HAP-1 (cell line): Measurements from ENCODE around the gene IRGQ.
A peak's percentile ranks its signal among the peaks of the same experiment; 100 is the strongest.

Source experiments
- DNase-seq, 2 experiments: peaks; one replicate each; pipeline ENCODE4 v3.0.0-alpha.2; 2016 to 2020; ENCODE audit warnings: low spot score in 2 of 2
- H3K27me3 ChIP-seq: fragments of 250-450 bp; sonication (Bioruptor Pico); 2 replicates; pipeline ENCODE4 v1.5.1; 2020; ENCODE audit warnings: low read depth, mild to moderate bottlenecking, moderate library complexity
- H3K36me3 ChIP-seq: fragments of 250-450 bp; sonication (Bioruptor Pico); replicated peaks from 2 replicates; pipeline ENCODE4 v1.5.1; 2020; ENCODE audit warnings: mild to moderate bottlenecking
- H3K4me1 ChIP-seq: fragments of 250-450 bp; sonication (Bioruptor Pico); 2 replicates; pipeline ENCODE4 v1.5.1; 2020; ENCODE audit warnings: mild to moderate bottlenecking
- H3K4me3 ChIP-seq: fragments of 250-450 bp; sonication (Bioruptor Pico); 2 replicates; pipeline ENCODE4 v1.5.1; 2020; ENCODE audit warnings: mild to moderate bottlenecking, moderate library complexity
- H3K9me3 ChIP-seq: fragments of 250-450 bp; sonication (Bioruptor Pico); 2 replicates; pipeline ENCODE4 v1.5.1; 2020; ENCODE audit warnings: mild to moderate bottlenecking, moderate library complexity
- in situ Hi-C: fragments of 300-500 bp; cut with MboI; formaldehyde crosslinking; loops from 3 replicates; pipeline ENCODE4 v1.14.3; 2020; ENCODE audit warnings: low sequenced_read_pairs, inconsistent platforms, mixed read lengths

Gene IRGQ

GRCh38 chr19:43545981-43546380, 50.0 kb downstream of the IRGQ start:
- no peak overlapping the region for H3K4me3 ChIP-seq
- H3K9me3 ChIP-seq = no peaks in the 10 kb centered on the region
- in situ Hi-C loops = no loop called here
- H3K4me1 ChIP-seq = peaks cover 4% of the 10 kb centered on the region
- no peak for DNase-seq
- no peaks in the 10 kb centered on the region for H3K27me3 ChIP-seq
- peaks cover 27% of the 10 kb centered on the region for H3K36me3 ChIP-seq

- Histone ChIP-seq H3K36me3 (peaks cover 34% of the 10 kb centered on the region), H3K27me3 (no peaks in the 10 kb centered on the region), H3K4me3 (no peak overlapping the region), H3K4me1 (peaks cover 4% of the 10 kb centered on the region), H3K9me3 (no peaks in the 10 kb centered on the region)
- DNase-seq = no peak
- in situ Hi-C loops = no loop called here
Observed at GRCh38 chr19:43545276-43545675, 50.7 kb downstream of the IRGQ start.

GRCh38 chr19:43544077-43544476, 51.9 kb downstream of the IRGQ start:
- no peaks in the 10 kb centered on the region for H3K9me3 ChIP-seq
- H3K4me3 ChIP-seq = no peak overlapping the region
- H3K4me1 ChIP-seq = peaks cover 4% of the 10 kb centered on the region
- no peaks in the 10 kb centered on the region for H3K27me3 ChIP-seq
- no peak for DNase-seq
- peaks cover 42% of the 10 kb centered on the region for H3K36me3 ChIP-seq
- in situ Hi-C loops = no loop called here

GRCh38 chr19:43541920-43542650, 53.8 kb downstream of the IRGQ start:
- Histone ChIP-seq H3K27me3 (no peaks in the 10 kb centered on the region), H3K4me1 (no peaks in the 10 kb centered on the region), H3K36me3 (peaks cover 53% of the 10 kb centered on the region), H3K4me3 (no peak overlapping the region), H3K9me3 (no peaks in the 10 kb centered on the region)
- in situ Hi-C loops = no loop called here
- no peak for DNase-seq

- H3K4me1 ChIP-seq = no peaks in the 10 kb centered on the region
- H3K27me3 ChIP-seq = no peaks in the 10 kb centered on the region
- H3K36me3 ChIP-seq = peaks cover 53% of the 10 kb centered on the region
- no peaks in the 10 kb centered on the region for H3K9me3 ChIP-seq
- in situ Hi-C loops = no loop called here
- no peak overlapping the region for H3K4me3 ChIP-seq
- DNase-seq = no peak
Observed at GRCh38 chr19:43540381-43540780, 55.6 kb downstream of the IRGQ start.

- Histone ChIP-seq H3K36me3 (peaks cover 51% of the 10 kb centered on the region), H3K27me3 (no peaks in the 10 kb centered on the region), H3K4me3 (no peak overlapping the region), H3K4me1 (peaks cover 4% of the 10 kb centered on the region), H3K9me3 (no peaks in the 10 kb centered on the region)
- no peak for DNase-seq
- in situ Hi-C loops = no loop called here
Observed at GRCh38 chr19:43538922-43539321, 57.0 kb downstream of the IRGQ start.

GRCh38 chr19:43534816-43535761, 60.8 kb downstream of the IRGQ start:
- H3K4me3 ChIP-seq = no peak overlapping the region
- peak; percentile 56 to 64 for DNase-seq
- peaks cover 17% of the 10 kb centered on the region for H3K36me3 ChIP-seq
- peaks cover 10% of the 10 kb centered on the region for H3K4me1 ChIP-seq
- H3K9me3 ChIP-seq = no peaks in the 10 kb centered on the region
- H3K27me3 ChIP-seq = no peaks in the 10 kb centered on the region
- in situ Hi-C loops = no loop called here
